GM21423 (cell line): ENCODE results near the gene UCN2.

ENCODE experiments used
- ATAC-seq: cut with Tn5 transposase; IDR thresholded peaks from one replicate; pipeline ENCODE4 v1.9.1; 2021; ENCODE audit warnings: mild to moderate bottlenecking, moderate library complexity; ENCODE audit not compliant: unreplicated experiment

UCN2 gene

DNA sequence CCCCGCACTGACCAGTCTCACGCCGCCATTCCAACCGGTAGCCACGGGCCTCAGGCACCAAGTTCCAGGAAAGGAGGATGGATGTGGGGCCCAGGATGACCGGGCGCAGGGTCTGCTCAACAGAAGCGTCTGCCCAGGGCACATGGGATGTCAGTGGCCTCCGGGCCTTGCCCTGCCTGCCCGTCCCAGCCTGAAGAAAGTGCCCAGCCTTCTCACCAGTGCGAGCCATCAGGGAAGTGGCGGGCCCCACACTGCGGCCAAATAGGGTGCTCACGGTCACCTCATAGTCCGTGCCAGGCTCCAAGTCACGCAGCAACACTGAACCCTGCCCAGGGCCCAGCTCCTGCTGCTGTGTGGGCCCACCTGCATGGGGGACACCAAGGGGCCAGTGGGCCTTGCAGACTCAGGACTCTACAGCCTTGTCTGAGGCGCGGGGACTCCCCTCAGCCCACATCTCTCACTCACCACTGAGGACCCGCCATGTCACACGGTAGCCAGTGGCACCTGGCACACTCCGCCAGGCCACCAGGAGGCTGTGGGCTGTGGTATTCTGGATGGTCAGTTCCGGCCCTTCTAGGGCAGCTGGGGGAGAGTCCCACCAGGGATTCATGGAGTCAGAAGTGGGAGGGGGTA, 28.4 kb upstream of the UCN2 start:
- ATAC-seq = no peak

DNA sequence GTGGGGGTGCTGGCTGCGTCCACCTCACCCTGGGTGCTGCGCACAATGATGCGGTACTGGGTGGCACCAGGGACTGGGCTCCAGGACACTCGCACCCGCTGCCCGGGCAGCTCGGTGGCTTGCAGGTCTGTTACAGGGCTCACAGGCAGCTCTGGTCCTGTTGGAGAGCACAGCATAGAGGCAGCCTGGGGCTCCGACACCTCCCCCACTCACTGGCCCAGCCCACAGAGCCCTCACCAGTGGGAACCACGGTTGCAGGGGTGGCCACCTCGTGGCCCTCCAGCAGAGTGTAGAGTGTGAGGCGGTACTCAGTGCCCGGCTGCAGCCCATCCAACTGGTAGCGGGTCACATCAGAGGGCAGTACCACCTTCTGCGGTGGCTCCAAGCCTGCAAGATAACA, 27.9 kb upstream of the UCN2 start:
- ATAC-seq = no peak

- ATAC-seq = no peak
Observed at GRCh38 chr3:48588230-48588629, 24.6 kb upstream of the UCN2 start.

DNA sequence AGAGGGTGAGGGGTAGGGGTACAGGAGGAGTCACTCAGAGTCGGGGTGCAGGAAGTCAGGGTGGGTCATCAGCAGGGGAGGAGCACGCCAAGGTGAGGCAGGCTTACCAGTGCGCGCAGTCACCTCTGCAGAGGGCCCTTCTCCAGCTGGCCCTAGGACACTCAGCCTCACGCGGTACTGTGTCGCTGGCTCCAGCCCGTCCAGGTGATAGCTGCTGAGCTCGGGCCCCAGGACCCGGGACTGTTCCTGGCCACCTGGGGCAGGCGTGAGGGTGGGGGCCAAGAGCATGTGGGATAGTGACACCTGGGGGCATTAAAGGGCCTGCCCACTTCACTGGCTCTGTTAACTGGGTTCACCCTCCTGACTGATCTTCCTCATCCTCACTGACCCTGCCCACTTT, 24.1 kb upstream of the UCN2 start:
- ATAC-seq = no peak

GRCh38 chr3:48585411-48585810, 21.8 kb upstream of the UCN2 start:
- no peak for ATAC-seq

DNA sequence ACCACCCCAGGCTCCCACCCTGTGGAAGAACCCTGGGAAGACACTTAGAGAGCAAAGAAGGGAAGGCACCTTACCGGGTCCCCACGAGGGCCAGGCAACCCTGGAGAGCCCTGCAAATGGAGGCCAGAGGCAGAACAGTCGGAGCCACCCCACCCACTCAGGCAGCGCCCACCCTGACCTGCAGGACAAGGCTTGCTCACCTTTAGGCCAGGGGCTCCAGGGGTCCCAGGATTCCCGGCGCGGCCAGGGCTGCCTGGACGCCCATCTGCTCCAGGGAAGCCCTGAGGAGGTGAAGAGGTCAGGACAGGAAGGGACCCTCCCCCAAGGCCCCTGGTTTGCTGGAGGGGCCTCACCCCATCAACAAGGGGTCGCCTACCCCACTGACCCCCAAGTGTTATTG, 21.3 kb upstream of the UCN2 start:
- no peak for ATAC-seq

DNA sequence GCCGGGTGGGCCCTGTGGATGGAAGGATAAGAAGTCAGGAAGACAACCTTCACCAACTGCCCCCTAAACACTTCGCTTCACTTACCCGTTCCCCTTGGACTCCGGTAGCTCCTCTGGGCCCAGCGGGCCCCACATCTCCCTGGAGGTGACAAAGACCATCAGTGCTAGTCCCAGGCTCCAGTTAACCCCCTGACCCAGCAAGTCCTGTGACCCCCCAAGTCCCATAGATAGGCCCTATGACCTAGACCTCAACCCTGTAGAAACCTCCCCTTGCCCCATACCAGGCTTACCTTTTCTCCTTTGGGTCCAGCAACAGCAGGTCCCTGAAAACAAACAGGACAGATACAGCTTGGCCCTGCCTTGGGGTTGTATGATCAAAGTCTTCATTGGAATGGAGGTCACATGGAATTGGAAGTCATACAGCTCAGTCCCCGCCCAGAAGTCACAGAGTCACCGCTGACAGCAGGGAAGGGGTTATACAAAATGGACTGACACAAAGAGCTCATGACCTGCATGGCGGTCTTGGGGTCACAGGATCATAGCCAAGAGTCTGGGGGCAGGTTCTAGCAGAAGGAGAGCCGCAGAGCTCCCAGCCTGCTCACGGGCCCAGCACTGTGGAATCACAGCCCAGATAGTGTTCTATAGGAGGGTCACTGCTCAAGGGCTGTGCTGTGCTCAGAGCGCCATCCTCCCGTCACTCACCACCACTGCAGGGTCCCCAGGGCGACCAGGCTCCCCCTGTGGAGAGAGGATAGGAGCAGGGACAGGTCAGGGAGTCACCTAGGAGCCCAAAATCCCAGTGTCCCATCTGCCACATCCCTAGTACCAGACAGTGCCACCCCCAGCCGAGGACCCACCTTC, 18.3 kb upstream of the UCN2 start:
- no peak for ATAC-seq

GRCh38 chr3:48576647-48577046, 13.1 kb upstream of the UCN2 start:
- no peak for ATAC-seq

- no peak for ATAC-seq
Observed at GRCh38 chr3:48575366-48575765, 11.8 kb upstream of the UCN2 start.

DNA sequence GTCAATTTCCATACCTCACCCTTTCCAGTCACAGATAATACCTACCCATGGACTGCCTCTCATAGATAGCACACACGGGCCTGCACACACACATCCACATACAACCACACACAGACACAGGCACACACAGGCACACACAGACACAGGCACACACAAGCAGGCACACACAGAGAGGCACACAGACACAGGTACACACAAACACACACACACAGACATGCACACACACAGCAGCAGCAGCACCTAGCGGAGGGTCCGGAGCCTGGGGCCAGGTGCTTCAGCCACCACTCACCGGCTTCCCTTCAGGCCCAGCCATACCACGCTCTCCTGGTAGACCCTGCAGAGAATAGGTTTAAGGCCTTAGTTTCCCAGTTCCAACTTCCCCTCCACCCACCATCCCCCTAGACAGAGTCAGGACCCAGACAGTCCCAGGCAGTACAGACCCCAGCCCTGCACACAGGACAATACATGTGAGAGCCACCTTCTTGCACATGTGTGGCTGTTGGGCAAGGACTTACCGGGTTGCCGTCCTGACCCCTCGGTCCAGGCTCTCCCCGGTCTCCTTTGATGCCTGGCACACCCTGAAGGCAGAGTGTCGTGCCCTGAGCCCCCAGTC, 10.5 kb upstream of the UCN2 start:
- no peak for ATAC-seq

DNA sequence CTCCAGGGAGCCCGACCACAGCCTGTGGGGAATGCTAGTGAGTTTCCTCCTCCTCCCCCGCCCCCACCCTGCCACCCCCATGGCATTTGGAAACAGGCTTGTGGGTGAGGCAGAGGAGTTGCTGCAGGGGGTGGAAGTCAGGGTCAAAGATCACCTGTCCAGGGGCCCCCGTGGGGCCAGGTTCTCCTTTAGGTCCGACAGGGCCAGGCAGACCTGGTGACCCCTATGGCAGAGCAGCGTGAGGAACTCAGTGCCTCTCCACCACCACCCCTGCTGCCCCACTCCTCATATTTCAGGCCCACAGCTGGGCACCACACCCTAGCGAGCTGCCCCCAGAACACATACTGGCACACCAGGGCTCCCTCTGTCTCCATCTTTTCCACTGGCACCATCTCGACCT, 8.9 kb upstream of the UCN2 start:
- ATAC-seq = no peak

- no peak for ATAC-seq
Observed at GRCh38 chr3:48571938-48572337, 8.4 kb upstream of the UCN2 start.

GRCh38 chr3:48569808-48570450, 6.3 kb upstream of the UCN2 start:
- no peak for ATAC-seq

DNA sequence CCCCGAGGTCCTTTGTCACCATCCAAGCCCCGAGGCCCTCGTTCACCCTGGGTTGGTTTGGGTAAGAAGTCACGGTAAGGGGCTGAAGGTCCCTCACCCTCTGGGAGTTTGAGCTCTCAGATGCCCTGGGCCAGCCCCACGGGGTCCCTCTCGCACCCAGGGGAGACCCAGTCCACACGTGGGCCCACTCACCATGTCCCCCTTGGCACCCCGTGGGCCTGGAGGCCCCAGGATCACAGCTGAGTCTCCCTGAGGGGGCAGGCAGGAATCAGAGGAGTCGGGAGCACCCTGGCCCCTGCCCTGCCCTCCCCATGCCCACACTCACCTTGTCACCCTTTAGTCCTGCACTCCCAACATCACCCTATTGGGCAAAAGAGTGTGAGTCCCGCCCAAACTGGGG, 5.8 kb upstream of the UCN2 start:
- ATAC-seq = no peak

DNA sequence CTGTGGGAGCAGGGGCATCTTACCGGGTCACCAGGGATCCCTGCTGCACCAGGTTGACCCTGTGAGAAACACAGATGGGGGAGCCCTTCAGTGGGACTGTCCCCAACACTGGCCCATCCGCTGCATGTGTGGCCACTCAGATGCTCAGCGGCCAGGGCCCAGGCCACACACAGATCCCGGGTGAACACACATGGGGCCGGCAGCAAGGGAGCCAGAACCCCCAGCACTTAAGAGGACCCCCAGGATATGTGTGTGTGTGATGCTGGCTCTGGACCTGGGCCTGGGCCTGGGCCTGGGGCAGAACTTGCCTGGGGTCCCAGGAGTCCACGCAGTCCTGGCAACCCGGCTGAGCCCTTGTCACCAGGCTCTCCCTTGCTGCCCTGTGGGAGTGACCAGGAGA, 4.9 kb upstream of the UCN2 start:
- no peak for ATAC-seq

DNA sequence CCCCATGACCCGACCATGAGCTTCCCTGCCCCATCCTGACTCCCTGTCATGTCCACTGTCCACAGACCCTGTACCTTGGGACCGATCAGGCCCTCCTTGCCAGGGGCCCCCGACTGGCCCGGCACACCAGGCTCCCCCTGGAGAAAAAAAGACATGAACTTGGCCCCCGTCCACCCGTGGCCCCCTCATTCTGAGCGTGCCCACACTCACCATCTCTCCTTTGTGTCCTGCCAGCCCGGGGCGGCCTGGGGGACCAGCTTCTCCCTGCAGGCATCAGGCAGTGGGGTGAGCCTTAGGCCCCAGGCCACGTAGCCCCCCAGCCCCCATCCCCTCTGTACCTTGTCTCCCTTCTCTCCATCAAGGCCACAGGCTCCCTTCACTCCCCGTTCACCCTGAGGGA, 3.9 kb upstream of the UCN2 start:
- ATAC-seq = no peak

GRCh38 chr3:48567090-48567489, 3.5 kb upstream of the UCN2 start:
- no peak for ATAC-seq

DNA sequence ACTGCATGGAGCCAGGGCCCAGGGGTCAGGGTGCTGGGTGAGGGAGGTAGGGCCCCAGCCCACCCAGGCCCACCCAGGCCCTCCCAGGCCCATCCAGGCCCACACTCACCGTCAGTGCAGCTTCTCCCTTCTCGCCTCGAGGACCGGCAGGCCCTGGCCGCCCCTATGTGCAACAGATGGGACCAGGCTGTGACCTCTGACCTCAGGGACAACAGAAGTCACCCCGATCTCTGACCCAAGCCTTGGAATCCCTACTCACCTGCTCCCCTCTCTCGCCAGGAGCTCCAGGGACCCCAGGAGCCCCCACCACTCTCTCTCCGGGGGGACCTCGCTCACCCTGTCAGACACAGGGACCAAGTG, 2.8 kb upstream of the UCN2 start:
- no peak for ATAC-seq

- ATAC-seq = no peak
Observed at GRCh38 chr3:48565591-48566400, 2.2 kb upstream of the UCN2 start.

DNA sequence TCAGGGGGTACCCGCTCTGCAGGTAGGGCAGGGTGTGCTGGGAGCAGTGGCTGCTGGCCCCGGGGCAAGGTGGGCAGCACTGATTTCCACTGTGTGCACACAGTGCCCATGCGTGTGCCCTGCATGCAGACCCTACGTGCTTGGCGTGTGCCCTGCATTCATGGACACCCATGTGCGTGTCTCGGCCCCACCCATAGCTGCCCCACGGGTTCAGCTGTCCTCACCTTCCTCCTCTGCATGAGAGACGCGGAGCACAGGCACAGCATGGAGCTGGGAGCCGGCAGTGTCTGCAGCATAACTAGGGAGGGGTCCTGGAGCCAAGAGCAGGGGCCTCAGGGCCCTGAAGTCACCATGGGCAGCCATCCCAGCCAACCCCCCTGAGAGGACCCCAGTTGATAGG, 1.6 kb upstream of the UCN2 start:
- ATAC-seq = no peak

- ATAC-seq = no peak
Observed at GRCh38 chr3:48564667-48565066, 1.1 kb upstream of the UCN2 start.
